K562 (cell line): ENCODE data around the gene TOR1B. TPM values are rescaled to one million over a fixed set of nuclear protein-coding genes. Genes with fewer than 3 reads are reported as not detected.
A peak's percentile ranks its signal among the peaks of the same experiment; 100 is the strongest.

Experiments used
- ATAC-seq: fragments of 200-7000 bp; cut with Tn5 transposase; 3 replicates; pipeline ENCODE4 v1.9.1; 2020; ENCODE audit warnings: moderate library complexity
- BruUV-seq: library from RNA; stranded (reverse); fragments of 400-500 nt; replicated peaks from 2 replicates; lab custom pipeline; 2021; lab: Mats Ljungman, UMichigan
- CTCF ChIA-PET: fragments of 300-600 bp; formaldehyde crosslinking; extraction: SDS; loops from one replicate; lab custom pipeline; 2021; ENCODE audit warnings: low intra/inter-chr PET ratio; lab: Yijun Ruan, JAX
- POLR2A ChIA-PET: fragments of 300-600, 350-650 bp; sonication (Branson Sonifier 250); formaldehyde crosslinking; extraction: SDS; loops from one replicate; lab custom pipeline; 2021; ENCODE audit warnings: antibody characterized with exemption, inconsistent platforms; lab: Yijun Ruan, JAX
- DNase-seq, 4 experiments: peaks; one replicate each; pipeline versions ENCODE4 v3.0.0 to v3.0.0-alpha.2; 2011 to 2018; ENCODE audit warnings: low spot score in 3 of 4, mixed read lengths in 3 of 4; ENCODE audit errors: extremely low read depth in 1 of 4
- FAIRE-seq: peaks from 2 replicates; lab custom pipeline; 2011; peaks lifted over from hg19 to GRCh38; lab: Jason Lieb, UNC
- H2AFZ ChIP-seq: 2 replicates; pipeline ENCODE4 v1.6.0; 2011; ENCODE audit warnings: low read depth, low read length, control low read depth, inconsistent platforms
- H3K27ac ChIP-seq: fragments of 200-600 bp; 3 replicates; pipeline ENCODE4 v1.8.0; 2011; ENCODE audit warnings: low read depth, mild to moderate bottlenecking, control low read depth, inconsistent platforms, low read length, moderate library complexity, mixed read lengths; ENCODE audit errors: extremely low read depth
- H3K27me3 ChIP-seq, 2 experiments: fragments of 300-600 bp in 1 of 2; 2 replicates in 1 of 2; 3 replicates in 1 of 2; pipeline versions ENCODE4 v1.6.0 to v1.8.0; 2011; ENCODE audit warnings: inconsistent platforms in 2 of 2, low read length in 2 of 2, mild to moderate bottlenecking in 1 of 2, mixed read lengths in 1 of 2, moderate library complexity in 1 of 2; ENCODE audit not compliant: control insufficient read depth in 2 of 2, insufficient read depth in 2 of 2
- H3K36me3 ChIP-seq: fragments of 300-600 bp; 3 replicates; pipeline ENCODE4 v1.8.0; 2011; ENCODE audit warnings: mild to moderate bottlenecking, low read length, inconsistent platforms; ENCODE audit not compliant: control insufficient read depth, insufficient read depth
- H3K4me1 ChIP-seq, 2 experiments: fragments of 200-600 bp in 1 of 2; replicated peaks in 1 of 2; 2 replicates in 1 of 2; 3 replicates in 1 of 2; pipeline versions ENCODE4 v1.5.1 to v1.8.0; 2011; ENCODE audit warnings: inconsistent platforms in 2 of 2, low read length in 2 of 2, mild to moderate bottlenecking in 1 of 2, mixed read lengths in 1 of 2, moderate library complexity in 1 of 2; ENCODE audit not compliant: control insufficient read depth in 2 of 2, insufficient read depth in 2 of 2
- H3K4me2 ChIP-seq: 2 replicates; pipeline ENCODE4 v1.6.1; 2011; ENCODE audit warnings: low read length, control low read depth, inconsistent platforms, mixed read lengths; ENCODE audit not compliant: insufficient read depth
- H3K4me3 ChIP-seq: fragments of 200-600 bp; sonication (generic), shearing (Covaris generic); 2 replicates; pipeline ENCODE4 v1.5.1; 2016; ENCODE audit warnings: control low read depth, inconsistent platforms
- H3K79me2 ChIP-seq: fragments of 200-600 bp; 3 replicates; pipeline ENCODE4 v1.8.0; 2011; ENCODE audit warnings: low read length, inconsistent platforms; ENCODE audit not compliant: control insufficient read depth, insufficient read depth
- H3K9ac ChIP-seq, 2 experiments: 2 replicates each; pipeline versions ENCODE4 v1.6.0 to v1.6.1; 2011; ENCODE audit warnings: low read depth in 2 of 2, low read length in 2 of 2, control low read depth in 1 of 2, inconsistent platforms in 1 of 2, mild to moderate bottlenecking in 1 of 2, mixed read lengths in 1 of 2; ENCODE audit not compliant: insufficient read depth in 1 of 2
- H3K9me1 ChIP-seq: one replicate; pipeline ENCODE4 v1.6.0; 2011; ENCODE audit warnings: inconsistent platforms, mild to moderate bottlenecking, low read length, moderate library complexity; ENCODE audit not compliant: control insufficient read depth, insufficient read depth
- H3K9me3 ChIP-seq: replicated peaks from 2 replicates; pipeline ENCODE4 v1.5.1; 2011; ENCODE audit warnings: low read depth, low read length, inconsistent platforms; ENCODE audit not compliant: control insufficient read depth, insufficient read depth
- H4K20me1 ChIP-seq: replicated peaks from 2 replicates; pipeline ENCODE4 v1.6.1; 2011; ENCODE audit warnings: low read length, inconsistent platforms, mixed read lengths; ENCODE audit not compliant: control insufficient read depth, insufficient read depth
- C11orf30 ChIP-seq: fragments of 450-650 bp; IDR thresholded peaks from 2 replicates; pipeline ENCODE4 v1.6.1; 2016; ENCODE audit warnings: low read depth, mild to moderate bottlenecking
- CEBPB ChIP-seq: fragments of 450-650 bp; IDR thresholded peaks from 2 replicates; pipeline ENCODE4 v1.6.1; 2016; ENCODE audit warnings: missing genetic modification characterization, missing compliant biosample characterization
- FOXK2 ChIP-seq, 2 experiments: fragments of 450-650 bp; IDR thresholded peaks in 1 of 2; conservative IDR thresholded peaks in 1 of 2; 2 replicates each; pipeline ENCODE4 v1.6.1; 2016; ENCODE audit warnings: low read depth in 2 of 2, mild to moderate bottlenecking in 1 of 2
- MAFG ChIP-seq: fragments of 450-650 bp; conservative IDR thresholded peaks from 2 replicates; pipeline ENCODE4 v1.6.1; 2016; ENCODE audit warnings: missing genetic modification characterization, missing compliant biosample characterization
- MCM2 ChIP-seq: fragments of 450-650 bp; IDR thresholded peaks from 2 replicates; pipeline ENCODE4 v1.6.1; 2017; ENCODE audit warnings: low read depth, mild to moderate bottlenecking
- MEF2D ChIP-seq: conservative IDR thresholded peaks from 2 replicates; pipeline ENCODE4 v1.6.1; 2016; ENCODE audit warnings: low read depth, missing genetic modification characterization, missing compliant biosample characterization
- ZBTB7A ChIP-seq: IDR thresholded peaks from 2 replicates; pipeline ENCODE4 v1.6.1; 2011; ENCODE audit warnings: low read depth, mild to moderate bottlenecking, low read length, moderate library complexity, borderline replicate concordance; ENCODE audit not compliant: control insufficient read depth
- ZNF316 ChIP-seq: fragments of 450-650 bp; IDR thresholded peaks from 2 replicates; pipeline ENCODE4 v1.6.1; 2016
- WGBS: fragments of 100-300 bp; shearing (Covaris generic); methylation state at CpG from one replicate; pipeline ENCODE4 v1.1.6; 2016; ENCODE audit warnings: low coverage, mixed read lengths; ENCODE audit not compliant: insufficient coverage; ENCODE audit errors: missing lambda C conversion rate; 5-methylcytosine and 5-hydroxymethylcytosine counted together
- in situ Hi-C: fragments of 300-500 bp; cut with MboI; formaldehyde crosslinking; loops from 4 replicates; pipeline ENCODE4 v1.15.0; 2018; ENCODE audit warnings: inconsistent platforms, mixed read lengths
- intact Hi-C: fragments of 100-400 bp; cut with micrococcal nuclease; formaldehyde crosslinking; loops from 2 replicates; pipeline ENCODE4 v1.14.2; 2022
- polyA plus RNA-seq, 8 experiments: library from polyadenylated mRNA; depleted of rRNA in 4 of 8; stranded (reverse) in 5 of 8; unstranded in 3 of 8; fragments of >200 nt; fragmentation: Nextera tagmentation in 2 of 8; fragmentation: Illumina TruSeq in 1 of 8; extraction: Ambion mirVana in 2 of 8; extraction: Trizol in 1 of 8; gene quantifications; 2 replicates each; pipeline versions ENCODE4 v1.2.1 to v1.2.3, GENCODE V29; 2011 to 2014; ENCODE audit warnings: inconsistent platforms in 1 of 8, missing spikeins in 1 of 8
- total RNA-seq, 7 experiments: library from RNA; depleted of rRNA in 6 of 7; stranded (reverse); fragments of >200 nt in 6 of 7; fragmentation: Illumina TruSeq in 2 of 7; extraction: Trizol in 2 of 7; gene quantifications; 2 replicates each; pipeline versions ENCODE4 v1.2.1 to v1.2.3, GENCODE V29; 2011 to 2021; ENCODE audit warnings: low replicate concordance in 1 of 7
- TF ChIP-seq, protein P1 (sequence below): fragments of 250-450 bp; sonication (Bioruptor Pico); IDR thresholded peaks from 2 replicates; pipeline ENCODE4 v1.9.0; 2021; ENCODE audit warnings: mild to moderate bottlenecking

Gene TOR1B
- total and polyA plus RNA-seq, 9 of the 15 experiments (the other 6 are each of a cell fraction or from before 2014, with no cell fraction given), result 4.2 to 36.5 (median 24.6) TPM

DNA sequence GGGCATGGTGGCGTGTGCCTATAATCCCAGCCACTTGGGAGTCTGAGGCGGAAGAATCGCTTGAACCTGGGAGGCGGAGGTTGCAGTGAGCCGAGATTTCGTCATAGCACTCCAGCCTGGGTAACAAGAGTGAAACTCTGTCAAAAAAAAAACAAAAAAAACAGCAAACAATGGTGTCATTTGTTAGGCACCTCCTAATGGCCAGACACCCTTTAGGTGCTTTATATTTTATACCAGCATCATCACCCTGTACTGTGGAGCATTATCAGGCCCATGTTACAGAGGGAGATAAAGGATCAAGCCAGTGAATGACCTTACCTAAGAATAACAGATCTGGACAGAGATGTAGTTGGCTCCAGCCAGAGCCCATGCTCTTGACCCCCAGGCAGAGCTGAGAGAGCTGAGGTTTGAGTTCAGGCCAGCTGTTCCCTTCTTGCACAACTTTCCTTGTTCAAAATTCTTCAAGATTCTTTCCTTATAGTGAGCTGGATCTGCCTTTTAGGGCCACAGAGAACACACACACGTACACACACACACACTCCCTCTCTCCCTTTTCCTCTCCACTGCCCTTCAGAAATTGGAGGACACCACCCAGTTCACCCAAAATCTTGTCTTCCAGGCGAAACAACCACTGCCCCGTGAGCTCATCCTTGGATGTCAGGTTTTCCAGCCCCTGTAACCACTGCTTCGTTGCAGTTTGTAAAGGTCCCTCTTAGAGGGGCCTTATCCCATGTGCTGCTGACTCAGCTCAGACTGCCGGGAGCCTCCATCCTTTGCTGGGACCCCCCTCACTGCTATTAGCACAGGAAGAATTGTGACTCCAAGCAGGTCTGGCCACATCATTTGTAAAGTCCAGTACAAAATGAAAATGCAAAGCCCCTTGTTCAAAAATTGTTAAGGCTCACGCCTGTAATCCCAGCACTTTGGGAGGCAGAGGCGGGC, 39.7 kb upstream of the TOR1B start:
- H4K20me1 ChIP-seq, result 0 out of 2 replicates have a peak, but pooled peaks cover 5% of the 10 kb centered on the region
- no peaks in the 10 kb centered on the region for H3K9me3 ChIP-seq
- H2AFZ ChIP-seq, result no peak overlapping the region
- H3K27me3 ChIP-seq, result no peaks in the 10 kb centered on the region
- ChIA-PET POLR2A (interaction anchor here (0.6 to 4.6 kb wide), 7 partner anchors 10 to 489 kb away, joined by 3 to 29 read pairs (median 5); partner anchors contain the start of gene PTGES), CTCF (no interaction called here)
- H3K27ac ChIP-seq, result no peak overlapping the region
- ATAC-seq (no peak), DNase-seq (no peak), FAIRE-seq (peak; percentile 44)
- intact Hi-C loops (no loop called here), in situ Hi-C loops (no loop called here)
- no peak overlapping the region for H3K4me2 ChIP-seq
- TF ChIP-seq MAFG (tag) (0 out of 2 replicates have a peak, but pooled peaks have one; percentile 16), C11orf30 (peak; percentile 50; the same call in 1 of the 2 replicates), ZBTB7A (no peak), CEBPB (tag) (peak; percentile 72), FOXK2 (conservative IDR thresholded peaks at IDR 0.05 in 1 of 2, IDR thresholded peaks at IDR 0.05 in 1 of 2; ENCODE audit: low read depth in 2 of 2) (no peak), MEF2D (0 out of 2 replicates have a peak, but pooled peaks have one; percentile 12), ZNF316 (peak; percentile 55), MCM2 (no peak)
- TF ChIP-seq, protein P1, sequence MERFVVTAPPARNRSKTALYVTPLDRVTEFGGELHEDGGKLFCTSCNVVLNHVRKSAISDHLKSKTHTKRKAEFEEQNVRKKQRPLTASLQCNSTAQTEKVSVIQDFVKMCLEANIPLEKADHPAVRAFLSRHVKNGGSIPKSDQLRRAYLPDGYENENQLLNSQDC, result no peak
- no peaks in the 10 kb centered on the region for H3K79me2 ChIP-seq
- no peaks in the 10 kb centered on the region for H3K9me1 ChIP-seq
- BruUV-seq, result no TSS peak
- 68% methylated on average over 13 of the region's 13 CpGs for whole genome bisulfite sequencing
- H3K36me3 ChIP-seq, result no peaks in the 10 kb centered on the region
- peaks cover 20 to 23% of the 10 kb centered on the region in 2 experiments for H3K4me1 ChIP-seq
- H3K9ac ChIP-seq, result no peak overlapping the region
- H3K4me3 ChIP-seq, result no peak overlapping the region
